OCI-LY3 (cell line): ENCODE data around the gene KMT5B.

Experiments
- H2AFZ ChIP-seq: fragments of 200-600, 300-600 bp; shearing (Covaris generic); 2 replicates; pipeline ENCODE4 v1.6.0; 2014; ENCODE audit warnings: antibody characterized with exemption, low read depth, low read length
- H3K27ac ChIP-seq: fragments of 200-600, 300-600 bp; sonication (generic); 2 replicates; pipeline ENCODE4 v1.5.1; 2014; ENCODE audit warnings: mild to moderate bottlenecking, low read length, moderate library complexity, mixed read lengths
- H3K27me3 ChIP-seq: fragments of 200-600, 300-600 bp; sonication (generic); 2 replicates; pipeline ENCODE4 v1.6.1; 2014; ENCODE audit warnings: low read depth, low read length, mixed read lengths
- H3K36me3 ChIP-seq: fragments of 200-600, 300-600 bp; sonication (generic); replicated peaks from 2 replicates; pipeline ENCODE3; 2014; ENCODE audit warnings: low read depth, low read length, mixed read lengths
- H3K4me1 ChIP-seq: fragments of 300-600, 200-600 bp; sonication (generic); 2 replicates; pipeline ENCODE4 v1.6.1; 2014; ENCODE audit warnings: low read length, mixed read lengths
- H3K4me2 ChIP-seq: fragments of 200-600, 300-600 bp; sonication (generic); 2 replicates; pipeline ENCODE4 v1.6.1; 2014; ENCODE audit warnings: low read length, mixed read lengths
- H3K4me3 ChIP-seq: fragments of 300-600, 200-600 bp; sonication (generic); 2 replicates; pipeline ENCODE4 v1.5.1; 2014; ENCODE audit warnings: antibody characterized with exemption, mild to moderate bottlenecking, low read length, moderate library complexity
- H3K79me2 ChIP-seq: fragments of 300-600, 200-600 bp; shearing (Covaris generic); 2 replicates; pipeline ENCODE4 v1.6.1; 2014; ENCODE audit warnings: mild to moderate bottlenecking, low read length, mixed read lengths
- H3K9ac ChIP-seq: fragments of 300-600, 200-600 bp; shearing (Covaris generic); 2 replicates; pipeline ENCODE4 v1.6.0; 2014; ENCODE audit warnings: mild to moderate bottlenecking, low read length, moderate library complexity
- H3K9me3 ChIP-seq: fragments of 200-600, 300-600 bp; shearing (Covaris generic); 2 replicates; pipeline ENCODE4 v1.6.1; 2014; ENCODE audit warnings: low read length, mixed read lengths; ENCODE audit not compliant: insufficient read depth
- H4K20me1 ChIP-seq: fragments of 200-600, 300-600 bp; sonication (generic); 2 replicates; pipeline ENCODE4 v1.6.1; 2016; ENCODE audit warnings: low read length, mixed read lengths; ENCODE audit not compliant: insufficient read depth
- CTCF ChIP-seq: fragments of 200-600, 300-600 bp; sonication (generic); IDR thresholded peaks from 2 replicates; pipeline ENCODE4 v1.5.1; 2014; ENCODE audit warnings: antibody characterized with exemption, low read length, low read depth
- EZH2phosphoT487 ChIP-seq: fragments of 200-600 bp; shearing (Covaris generic); IDR thresholded peaks from 2 replicates; pipeline ENCODE4 v1.6.1; 2018; ENCODE audit warnings: antibody characterized with exemption, mixed run types, low read depth

KMT5B gene

GRCh38 chr11:68213135-68213515 is at the start of gene KMT5B:
KMT5B (minus strand) TSS chr11:68213296; CDS start chr11:68190076, 23,220 bp downstream.
- peak within 1 kb of the TSS; percentile 84 for H3K4me3 ChIP-seq
- H3K9me3 ChIP-seq = no peaks in the 10 kb centered on the region
- TF ChIP-seq CTCF (no peak), EZH2phosphoT487 (no peak)
- peaks cover 46% of the 10 kb centered on the region for H3K79me2 ChIP-seq
- no peaks in the 10 kb centered on the region for H3K36me3 ChIP-seq
- peaks cover 20% of the 10 kb centered on the region for H3K4me1 ChIP-seq
- peak within 1 kb of the TSS; percentile 89 for H3K9ac ChIP-seq
- H3K27ac ChIP-seq = peak within 1 kb of the TSS; percentile 73
- H2AFZ ChIP-seq = peak within 1 kb of the TSS; percentile 75
- peaks cover 43% of the 10 kb centered on the region for H4K20me1 ChIP-seq
- H3K27me3 ChIP-seq = peaks cover 9% of the 10 kb centered on the region; the same call in 1 of the 2 replicates
- H3K4me2 ChIP-seq = peak within 1 kb of the TSS; percentile 88

GRCh38 chr11:68262544-68262827 is 49.4 kb upstream of the KMT5B start:
- Histone ChIP-seq H3K4me3 (no peak overlapping the region), H3K9ac (no peak overlapping the region), H3K9me3 (no peaks in the 10 kb centered on the region), H4K20me1 (no peaks in the 10 kb centered on the region; the same call in 1 of the 2 replicates), H3K36me3 (peaks cover 68% of the 10 kb centered on the region), H3K79me2 (peaks cover 21% of the 10 kb centered on the region), H3K27me3 (no peaks in the 10 kb centered on the region), H2AFZ (no peak overlapping the region), H3K4me1 (peaks cover 27% of the 10 kb centered on the region), H3K4me2 (no peak overlapping the region), H3K27ac (no peak overlapping the region)
- no peak for TF ChIP-seq CTCF
- TF ChIP-seq EZH2phosphoT487 = no peak

- peaks cover 16% of the 10 kb centered on the region for H3K79me2 ChIP-seq
- no peaks in the 10 kb centered on the region; the same call in 1 of the 2 replicates for H4K20me1 ChIP-seq
- no peaks in the 10 kb centered on the region for H3K27me3 ChIP-seq
- H3K9me3 ChIP-seq = no peaks in the 10 kb centered on the region
- TF ChIP-seq CTCF = no peak
- TF ChIP-seq EZH2phosphoT487 = no peak
- H3K4me3 ChIP-seq = no peak overlapping the region
- no peak overlapping the region for H3K4me2 ChIP-seq
- no peak overlapping the region for H3K27ac ChIP-seq
- peaks cover 22% of the 10 kb centered on the region for H3K4me1 ChIP-seq
- peaks cover 63% of the 10 kb centered on the region for H3K36me3 ChIP-seq
- H3K9ac ChIP-seq = no peak overlapping the region
- no peak overlapping the region for H2AFZ ChIP-seq
Measured at GRCh38 chr11:68261749-68262543, 48.9 kb upstream of the KMT5B start.

- Histone ChIP-seq H4K20me1 (no peaks in the 10 kb centered on the region; the same call in 1 of the 2 replicates), H3K9me3 (no peaks in the 10 kb centered on the region), H3K4me3 (no peak overlapping the region), H3K4me2 (no peak overlapping the region), H3K9ac (no peak overlapping the region), H3K36me3 (peaks cover 57% of the 10 kb centered on the region), H3K4me1 (peaks cover 13% of the 10 kb centered on the region), H3K79me2 (peaks cover 14% of the 10 kb centered on the region), H3K27me3 (no peaks in the 10 kb centered on the region), H3K27ac (no peak overlapping the region), H2AFZ (no peak overlapping the region)
- no peak for TF ChIP-seq CTCF
- TF ChIP-seq EZH2phosphoT487 = no peak
Measured at GRCh38 chr11:68261006-68261405, 47.9 kb upstream of the KMT5B start.
